ENCODE results near the gene MSI2. TPM values are rescaled to one million over a fixed set of nuclear protein-coding genes. Genes with fewer than 3 reads are reported as not detected.

MSI2 gene
- total and polyA plus RNA-seq, 4 donors = 9.4 to 64.0 (median 30.4) TPM

- Histone ChIP-seq H3K36me3 (ENCODE audit: control insufficient read depth in 4 of 4, insufficient read depth in 4 of 4, low read length in 4 of 4) (peaks cover 0 to 4% (median 0%) of the 10 kb centered on the region in 4 donors), H3K9ac (ENCODE audit: insufficient read depth in 1 of 2, low read length in 2 of 2) (no peak overlapping the region), H3K4me1 (ENCODE audit: control insufficient read depth in 5 of 5, insufficient read depth in 5 of 5, low read length in 5 of 5) (peaks cover 0 to 8% (median 6%) of the 10 kb centered on the region in 5 donors), H3K27me3 (ENCODE audit: control insufficient read depth in 3 of 3, insufficient read depth in 3 of 3, low read length in 2 of 3) (no peaks in the 10 kb centered on the region), H3K27ac (ENCODE audit: low read depth in 1 of 2, low read length in 1 of 2) (no peak overlapping the region), H3K4me3 (no peak overlapping the region), H3K9me3 (ENCODE audit: control insufficient read depth in 4 of 4, insufficient read depth in 3 of 4, low read length in 3 of 4) (peaks cover 0 to 11% (median 4%) of the 10 kb centered on the region in 4 donors)
- DNase-seq = no peak
- 88 to 89% methylated on average over 11 of the region's 11 CpGs for WGBS, 2 donors
- no peak for ATAC-seq (ENCODE audit: insufficient read depth, low FRiP score)
- TF ChIP-seq, protein P1, sequence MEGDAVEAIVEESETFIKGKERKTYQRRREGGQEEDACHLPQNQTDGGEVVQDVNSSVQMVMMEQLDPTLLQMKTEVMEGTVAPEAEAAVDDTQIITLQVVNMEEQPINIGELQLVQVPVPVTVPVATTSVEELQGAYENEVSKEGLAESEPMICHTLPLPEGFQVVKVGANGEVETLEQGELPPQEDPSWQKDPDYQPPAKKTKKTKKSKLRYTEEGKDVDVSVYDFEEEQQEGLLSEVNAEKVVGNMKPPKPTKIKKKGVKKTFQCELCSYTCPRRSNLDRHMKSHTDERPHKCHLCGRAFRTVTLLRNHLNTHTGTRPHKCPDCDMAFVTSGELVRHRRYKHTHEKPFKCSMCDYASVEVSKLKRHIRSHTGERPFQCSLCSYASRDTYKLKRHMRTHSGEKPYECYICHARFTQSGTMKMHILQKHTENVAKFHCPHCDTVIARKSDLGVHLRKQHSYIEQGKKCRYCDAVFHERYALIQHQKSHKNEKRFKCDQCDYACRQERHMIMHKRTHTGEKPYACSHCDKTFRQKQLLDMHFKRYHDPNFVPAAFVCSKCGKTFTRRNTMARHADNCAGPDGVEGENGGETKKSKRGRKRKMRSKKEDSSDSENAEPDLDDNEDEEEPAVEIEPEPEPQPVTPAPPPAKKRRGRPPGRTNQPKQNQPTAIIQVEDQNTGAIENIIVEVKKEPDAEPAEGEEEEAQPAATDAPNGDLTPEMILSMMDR (IDR thresholded peaks at IDR 0.05; ENCODE audit: control extremely low read depth, extremely low read depth) = no peak
These were observed 134.9 kb downstream of the MSI2 start for GRCh38 chr17:57391076-57391825.

DNA sequence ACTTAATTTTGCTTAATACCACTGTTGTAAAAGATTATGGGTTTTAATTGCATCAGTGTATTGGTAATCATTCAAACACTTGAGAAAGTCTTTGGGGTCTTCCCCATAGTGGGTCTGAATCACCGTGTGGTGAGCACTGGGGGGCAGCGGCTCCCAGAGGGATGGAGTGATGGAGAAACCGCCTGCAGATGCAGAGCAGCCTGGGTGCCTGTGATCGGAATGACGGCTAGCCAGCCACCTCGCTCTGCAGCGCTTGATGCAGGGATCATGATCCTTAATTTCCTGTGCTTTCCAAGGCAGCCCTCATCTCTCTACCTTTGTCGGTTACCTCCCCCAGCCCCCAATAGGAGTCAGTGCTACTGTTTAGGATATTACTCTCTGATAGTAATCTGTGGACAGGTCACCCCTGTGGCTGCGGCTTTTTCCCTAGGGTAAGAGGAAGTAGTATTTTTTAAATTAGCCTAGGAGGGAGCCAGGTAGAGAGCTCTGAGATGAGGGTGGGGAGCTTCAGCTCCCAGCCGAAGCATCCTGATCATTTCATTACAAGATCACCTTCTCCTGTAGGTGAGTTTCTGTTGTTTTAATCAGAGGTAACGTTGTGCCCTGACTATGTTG is 135.6 kb downstream of the MSI2 start:
- no peaks in the 10 kb centered on the region for H3K27me3 ChIP-seq (ENCODE audit: control insufficient read depth in 3 of 3, insufficient read depth in 3 of 3, low read length in 2 of 3)
- no peak overlapping the region for H3K27ac ChIP-seq (ENCODE audit: low read depth in 1 of 2, low read length in 1 of 2)
- no peak overlapping the region for H3K4me3 ChIP-seq
- no peaks in the 10 kb centered on the region for H3K36me3 ChIP-seq (ENCODE audit: control insufficient read depth in 4 of 4, insufficient read depth in 4 of 4, low read length in 4 of 4)
- H3K4me1 ChIP-seq (ENCODE audit: control insufficient read depth in 5 of 5, insufficient read depth in 5 of 5, low read length in 5 of 5) = peaks cover 0 to 15% (median 12%) of the 10 kb centered on the region in 5 donors
- TF ChIP-seq, protein P1 (IDR thresholded peaks at IDR 0.05; ENCODE audit: control extremely low read depth, extremely low read depth) = no peak
- 73 to 84% methylated on average over 11 of the region's 11 CpGs for WGBS, 2 donors
- DNase-seq (no peak), ATAC-seq (ENCODE audit: insufficient read depth, low FRiP score) (no peak)
- peaks cover 0 to 5% (median 4%) of the 10 kb centered on the region in 4 donors for H3K9me3 ChIP-seq (ENCODE audit: control insufficient read depth in 4 of 4, insufficient read depth in 3 of 4, low read length in 3 of 4)
- H3K9ac ChIP-seq (ENCODE audit: insufficient read depth in 1 of 2, low read length in 2 of 2) = no peak overlapping the region

GRCh38 chr17:57393368-57393767 is 137.0 kb downstream of the MSI2 start:
- Histone ChIP-seq H3K36me3 (ENCODE audit: control insufficient read depth in 4 of 4, insufficient read depth in 4 of 4, low read length in 4 of 4) (no peaks in the 10 kb centered on the region), H3K9ac (ENCODE audit: insufficient read depth in 1 of 2, low read length in 2 of 2) (no peak overlapping the region), H3K9me3 (ENCODE audit: control insufficient read depth in 4 of 4, insufficient read depth in 3 of 4, low read length in 3 of 4) (peaks cover 0 to 5% (median 1%) of the 10 kb centered on the region in 4 donors), H3K4me1 (ENCODE audit: control insufficient read depth in 5 of 5, insufficient read depth in 5 of 5, low read length in 5 of 5) (peaks cover 0 to 18% (median 13%) of the 10 kb centered on the region in 5 donors), H3K27me3 (ENCODE audit: control insufficient read depth in 3 of 3, insufficient read depth in 3 of 3, low read length in 2 of 3) (no peaks in the 10 kb centered on the region), H3K27ac (ENCODE audit: low read depth in 1 of 2, low read length in 1 of 2) (no peak overlapping the region), H3K4me3 (no peak overlapping the region)
- DNase-seq = no peak
- WGBS, 2 donors = 96 to 98% methylated on average over 6 of the region's 6 CpGs
- TF ChIP-seq, protein P1 (IDR thresholded peaks at IDR 0.05; ENCODE audit: control extremely low read depth, extremely low read depth) = no peak
- ATAC-seq (ENCODE audit: insufficient read depth, low FRiP score) = no peak
